ENCODE measurements around the gene TRAIP. TPM values are rescaled to one million over a fixed set of nuclear protein-coding genes. Genes with fewer than 3 reads are reported as not detected.

The TRAIP gene
- polyA plus RNA-seq, 1 donor from 2014 or later = 7.6 TPM

GRCh38 chr3:49792371-49793150 lies 63.8 kb downstream of the TRAIP start:
- no peak for TF ChIP-seq RAD21 (conservative IDR thresholded peaks at IDR 0.05)
- TF ChIP-seq EZH2 (IDR thresholded peaks at IDR 0.05; ENCODE audit: borderline replicate concordance, insufficient read depth, low read length, poor library complexity, severe bottlenecking) = no peak
- TF ChIP-seq EP300 (conservative IDR thresholded peaks at IDR 0.05; ENCODE audit: poor library complexity, severe bottlenecking) = no peak
- no peak for TF ChIP-seq POLR2AphosphoS5 (IDR thresholded peaks at IDR 0.05)
- no peak for TF ChIP-seq TAF1 (IDR thresholded peaks at IDR 0.05; ENCODE audit: low read depth)
- TF ChIP-seq REST (IDR thresholded peaks at IDR 0.05; ENCODE audit: borderline replicate concordance) = no peak
- Histone ChIP-seq H3K4me2 (ENCODE audit: low read length) (no peak overlapping the region), H3K9me2 (ENCODE audit: insufficient read depth, low read length) (no peaks in the 10 kb centered on the region), H3K4me3 (ENCODE audit: low read length) (no peak overlapping the region), H3F3A (ENCODE audit: insufficient read depth, low read length, poor library complexity, severe bottlenecking) (no peaks in the 10 kb centered on the region), H3K27ac (ENCODE audit: low read length) (no peak overlapping the region), H3K79me2 (replicated peaks; ENCODE audit: insufficient read depth, low read length) (no peaks in the 10 kb centered on the region), H2AFZ (ENCODE audit: low read depth, low read length) (no peak overlapping the region), H3K27me3 (ENCODE audit: insufficient read depth, low read depth, low read length) (no peaks in the 10 kb centered on the region), H3K9ac (ENCODE audit: low read length) (no peak overlapping the region), H3K9me3 (ENCODE audit: low read length) (no peaks in the 10 kb centered on the region), H4K20me1 (ENCODE audit: insufficient read depth) (no peaks in the 10 kb centered on the region), H3K36me3 (ENCODE audit: insufficient read depth, low read length) (no peaks in the 10 kb centered on the region)

- Histone ChIP-seq H3K4me2 (ENCODE audit: low read length) (no peak overlapping the region), H4K20me1 (ENCODE audit: insufficient read depth) (no peaks in the 10 kb centered on the region), H3K9me2 (ENCODE audit: insufficient read depth, low read length) (no peaks in the 10 kb centered on the region), H2AFZ (ENCODE audit: low read depth, low read length) (no peak overlapping the region), H3K4me3 (ENCODE audit: low read length) (no peak overlapping the region), H3K36me3 (ENCODE audit: insufficient read depth, low read length) (no peaks in the 10 kb centered on the region), H3K27ac (ENCODE audit: low read length) (no peak overlapping the region), H3K79me2 (replicated peaks; ENCODE audit: insufficient read depth, low read length) (no peaks in the 10 kb centered on the region), H3K9ac (ENCODE audit: low read length) (no peak overlapping the region), H3K27me3 (ENCODE audit: insufficient read depth, low read depth, low read length) (no peaks in the 10 kb centered on the region), H3F3A (ENCODE audit: insufficient read depth, low read length, poor library complexity, severe bottlenecking) (no peaks in the 10 kb centered on the region), H3K9me3 (ENCODE audit: low read length) (no peaks in the 10 kb centered on the region)
- TF ChIP-seq MXI1 (conservative IDR thresholded peaks at IDR 0.05; ENCODE audit: poor library complexity, severe bottlenecking) = no peak
- TF ChIP-seq EP300 (conservative IDR thresholded peaks at IDR 0.05; ENCODE audit: poor library complexity, severe bottlenecking) = no peak
- TF ChIP-seq RAD21 (conservative IDR thresholded peaks at IDR 0.05) = no peak
- no peak for TF ChIP-seq REST (IDR thresholded peaks at IDR 0.05; ENCODE audit: borderline replicate concordance)
- no peak for TF ChIP-seq CTCF (IDR thresholded peaks at IDR 0.05; ENCODE audit: poor library complexity, severe bottlenecking)
- TF ChIP-seq EZH2 (IDR thresholded peaks at IDR 0.05; ENCODE audit: borderline replicate concordance, insufficient read depth, low read length, poor library complexity, severe bottlenecking) = no peak
- no peak for TF ChIP-seq SMC3 (conservative IDR thresholded peaks at IDR 0.05; ENCODE audit: poor library complexity)
- TF ChIP-seq POLR2AphosphoS5 (IDR thresholded peaks at IDR 0.05) = no peak
- no peak for TF ChIP-seq TAF1 (IDR thresholded peaks at IDR 0.05; ENCODE audit: low read depth)
Observed at GRCh38 chr3:49791571-49791970, 64.8 kb downstream of the TRAIP start.
